Common myeloid progenitor, CD34-positive (primary cell): ENCODE measurements around the gene THG1L.

ENCODE experiments used
- CTCF ChIA-PET: fragments of 350-600 bp; sonication (Branson Sonifier 250); formaldehyde crosslinking; loops from one replicate; lab custom pipeline; 2021; ENCODE audit warnings: antibody characterized with exemption; lab: Charles Lee
- POLR2A ChIA-PET: fragments of 350-600 bp; sonication (Branson Sonifier 250); formaldehyde crosslinking; loops from one replicate; lab custom pipeline; 2021; ENCODE audit warnings: antibody characterized with exemption; lab: Charles Lee
- DNase-seq, 3 donors: peaks; one replicate each; pipeline versions ENCODE4 v3.0.0 to v3.0.0-alpha.2; 2013
- H3K27ac ChIP-seq, 2 experiments: 1 replicate in 1 of 2; 2 replicates in 1 of 2; pipeline ENCODE4 v1.7.0; 2013; ENCODE audit warnings: inconsistent platforms in 2 of 2, low read length in 2 of 2, mild to moderate bottlenecking in 2 of 2, low read depth in 1 of 2, moderate library complexity in 1 of 2; ENCODE audit not compliant: severe bottlenecking in 2 of 2, insufficient read depth in 1 of 2, poor library complexity in 1 of 2
- H3K27me3 ChIP-seq, 5 experiments: replicated peaks in 2 of 5; 1 replicate in 3 of 5; 2 replicates in 2 of 5; pipeline versions ENCODE4 v1.6.1 to v1.7.0; 2013; ENCODE audit warnings: low read length in 4 of 5, mild to moderate bottlenecking in 2 of 5, moderate library complexity in 2 of 5, inconsistent platforms in 1 of 5; ENCODE audit not compliant: insufficient read depth in 5 of 5, control insufficient read depth in 4 of 5
- H3K36me3 ChIP-seq, 4 experiments: 1 replicate in 2 of 4; 2 replicates in 2 of 4; pipeline versions ENCODE4 v1.6.1 to v1.7.0; 2013; ENCODE audit warnings: low read length in 3 of 4, control low read depth in 1 of 4, mild to moderate bottlenecking in 1 of 4; ENCODE audit not compliant: control insufficient read depth in 4 of 4, insufficient read depth in 4 of 4
- H3K4me1 ChIP-seq, 4 experiments: 1 replicate in 3 of 4; 2 replicates in 1 of 4; pipeline versions ENCODE4 v1.6.1 to v1.7.1; 2013; ENCODE audit warnings: low read length in 3 of 4, mild to moderate bottlenecking in 3 of 4, control low read depth in 1 of 4, inconsistent platforms in 1 of 4, moderate library complexity in 1 of 4; ENCODE audit not compliant: control insufficient read depth in 4 of 4, insufficient read depth in 4 of 4; ENCODE audit errors: control extremely low read depth in 1 of 4
- H3K4me3 ChIP-seq, 7 experiments: 1 replicate in 4 of 7; 2 replicates in 3 of 7; pipeline versions ENCODE4 v1.5.1 to v1.7.0; 2013; ENCODE audit warnings: mild to moderate bottlenecking in 7 of 7, low read length in 6 of 7, moderate library complexity in 6 of 7, inconsistent platforms in 2 of 7, low read depth in 2 of 7, control low read depth in 1 of 7; ENCODE audit not compliant: insufficient read depth in 4 of 7, control insufficient read depth in 1 of 7; ENCODE audit errors: extremely low read depth in 1 of 7
- H3K9me3 ChIP-seq, 5 experiments: 1 replicate in 4 of 5; 2 replicates in 1 of 5; pipeline versions ENCODE4 v1.6.1 to v1.7.1; 2013; ENCODE audit warnings: low read length in 4 of 5, mild to moderate bottlenecking in 2 of 5, inconsistent platforms in 1 of 5, low read depth in 1 of 5, moderate library complexity in 1 of 5; ENCODE audit not compliant: control insufficient read depth in 4 of 5, insufficient read depth in 2 of 5; ENCODE audit errors: control extremely low read depth in 1 of 5
- WGBS: methylation state at CpG from one replicate; pipeline ENCODE4 v1.1.5; 2013; ENCODE audit not compliant: insufficient coverage; 5-methylcytosine and 5-hydroxymethylcytosine counted together

The THG1L gene

DNA sequence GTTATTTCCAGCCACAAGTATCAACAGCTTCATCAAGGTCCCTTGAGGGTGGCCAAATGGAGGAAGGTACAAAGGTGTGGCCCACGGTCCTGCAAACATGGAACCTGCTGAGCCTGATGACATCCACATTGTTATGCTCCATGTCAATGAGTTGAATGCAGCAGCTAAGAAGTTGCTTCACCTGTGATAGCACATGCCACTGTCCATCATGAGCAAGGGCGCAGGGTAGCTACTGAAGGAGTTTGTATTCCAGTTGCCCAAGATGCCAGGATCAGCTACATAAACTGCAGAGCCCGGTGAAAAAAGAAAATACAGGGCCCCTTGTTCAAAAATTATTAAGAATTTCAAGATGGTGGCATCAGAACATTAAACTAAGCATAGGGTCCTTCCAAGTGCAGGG is 36.5 kb downstream of the THG1L start:
- ChIA-PET POLR2A (no interaction called here), CTCF (interaction anchor here (8.1 kb wide), 1 partner anchor 7 kb away, joined by 46 read pairs; no protein-coding TSS in a partner anchor)
- H3K27ac ChIP-seq: no peak overlapping the region
- 100% methylated on average over 3 of the region's 3 CpGs for WGBS
- no peaks in the 10 kb centered on the region for H3K27me3 ChIP-seq
- H3K9me3 ChIP-seq: no peaks in the 10 kb centered on the region
- DNase-seq: no peak
- no peak overlapping the region for H3K4me3 ChIP-seq
- no peaks in the 10 kb centered on the region for H3K36me3 ChIP-seq
- H3K4me1 ChIP-seq: no peaks in the 10 kb centered on the region

DNA sequence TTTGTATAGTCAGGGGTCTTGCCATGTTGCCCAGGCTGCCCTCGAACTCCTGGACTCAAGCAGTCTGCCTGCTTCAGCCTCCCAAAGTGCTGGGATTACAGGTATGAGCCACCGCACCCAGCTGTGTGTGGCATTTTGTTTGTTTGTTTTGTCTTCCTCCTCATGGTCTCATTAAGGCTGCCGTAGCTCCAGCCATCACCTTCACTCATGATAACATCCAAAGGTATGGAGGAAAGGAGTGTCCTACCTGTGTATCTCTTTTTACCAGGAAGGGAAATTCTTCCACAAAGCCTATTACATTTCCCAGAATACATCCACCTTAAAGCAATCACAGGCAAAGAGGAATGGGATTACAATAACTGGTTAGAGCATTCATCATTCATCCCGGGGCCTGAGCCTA is 39.4 kb downstream of the THG1L start:
- Histone ChIP-seq H3K36me3 (no peaks in the 10 kb centered on the region), H3K4me3 (no peak overlapping the region), H3K9me3 (no peaks in the 10 kb centered on the region), H3K27me3 (no peaks in the 10 kb centered on the region), H3K27ac (no peak overlapping the region), H3K4me1 (no peaks in the 10 kb centered on the region)
- POLR2A ChIA-PET: no interaction called here
- 100% methylated on average over 2 of the region's 4 CpGs for WGBS
- CTCF ChIA-PET: interaction anchor here (8.1 kb wide), 1 partner anchor 10 kb away, joined by 46 read pairs; no protein-coding TSS in a partner anchor
- DNase-seq: no peak

DNA sequence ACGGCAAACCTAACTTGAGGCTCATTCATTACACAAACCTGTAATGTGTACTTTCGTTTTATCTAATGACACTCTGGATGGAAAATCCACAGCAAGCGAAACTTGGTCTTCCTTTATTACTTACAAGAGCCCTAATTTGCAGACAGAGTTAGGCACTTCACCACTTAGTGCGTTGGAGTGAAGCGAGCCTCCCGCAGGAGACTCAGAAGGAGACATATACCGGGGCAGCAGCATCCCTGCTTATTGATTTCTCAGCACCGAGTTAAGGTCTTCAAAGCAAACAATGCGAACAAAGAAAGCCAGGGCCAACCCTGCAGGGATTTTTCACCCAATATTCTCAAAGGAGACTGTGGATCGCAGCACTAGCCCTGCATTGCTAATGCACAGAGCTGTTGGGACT is 40.9 kb downstream of the THG1L start:
- DNase-seq: no peak
- H3K27me3 ChIP-seq: no peaks in the 10 kb centered on the region
- H3K27ac ChIP-seq: no peak overlapping the region
- CTCF ChIA-PET: interaction anchor here (1.9 to 8.1 kb wide), 2 partner anchors 11 to 22 kb away, joined by 5 to 46 read pairs; no protein-coding TSS in a partner anchor
- no peaks in the 10 kb centered on the region for H3K36me3 ChIP-seq
- no peaks in the 10 kb centered on the region for H3K9me3 ChIP-seq
- H3K4me1 ChIP-seq: no peaks in the 10 kb centered on the region
- H3K4me3 ChIP-seq: no peak overlapping the region
- WGBS: 91% methylated on average over 8 of the region's 10 CpGs
- POLR2A ChIA-PET: no interaction called here

DNA sequence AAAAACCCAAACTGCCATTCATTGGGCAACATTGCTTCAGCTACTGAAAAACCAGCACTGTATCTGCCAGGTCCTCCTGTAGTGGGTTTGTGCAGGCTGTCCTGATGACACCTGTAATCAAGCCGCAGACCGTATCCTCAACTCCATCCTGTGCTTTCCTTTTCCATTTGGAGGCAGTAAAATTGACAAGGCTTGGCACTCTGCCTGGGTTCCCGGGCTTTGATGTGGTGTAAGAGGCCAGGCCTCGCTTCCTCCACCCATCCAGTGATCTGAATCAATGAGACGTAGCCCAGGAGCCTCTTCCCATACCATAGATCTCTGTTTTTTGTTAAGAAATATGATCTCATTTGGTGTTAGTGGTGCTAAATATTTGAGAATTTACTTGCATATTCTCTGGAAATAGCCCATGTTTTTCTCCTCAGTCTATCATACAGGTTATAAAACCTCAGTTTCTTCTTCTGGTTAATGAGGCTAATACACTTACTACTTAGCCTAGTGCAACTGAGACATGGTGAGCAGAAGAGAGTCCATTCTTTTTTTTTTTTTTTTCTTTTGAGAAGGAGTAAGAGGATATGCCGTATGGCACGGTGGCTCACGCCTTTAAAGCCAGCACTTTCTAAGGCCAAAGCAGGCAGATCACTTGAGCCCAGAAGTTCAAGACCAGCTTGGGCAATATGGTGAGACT is 47.0 kb downstream of the THG1L start:
- 93% methylated on average over 2 of the region's 8 CpGs for WGBS
- CTCF ChIA-PET: no interaction called here
- Histone ChIP-seq H3K27me3 (no peaks in the 10 kb centered on the region), H3K36me3 (no peaks in the 10 kb centered on the region), H3K4me3 (no peak overlapping the region), H3K9me3 (no peaks in the 10 kb centered on the region), H3K27ac (no peak overlapping the region), H3K4me1 (no peaks in the 10 kb centered on the region)
- DNase-seq: no peak
- POLR2A ChIA-PET: no interaction called here

DNA sequence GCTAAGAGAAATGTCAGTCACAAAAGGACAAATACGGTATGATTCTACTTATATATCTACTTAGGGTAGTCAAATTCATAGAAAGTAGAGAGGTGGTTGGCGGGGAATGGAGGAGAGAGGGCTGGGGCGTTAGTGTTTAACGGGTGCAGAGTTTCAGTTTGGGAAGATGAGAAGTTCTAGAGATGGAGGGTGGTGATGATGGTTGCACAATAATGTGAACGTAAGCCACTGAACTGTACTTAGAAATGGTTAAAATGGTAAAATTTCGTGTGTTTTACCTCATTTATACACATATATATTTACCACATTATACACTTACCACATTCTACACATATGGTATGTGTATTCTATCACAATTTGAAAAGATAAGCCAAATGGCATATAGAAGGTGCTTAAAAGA is 48.0 kb downstream of the THG1L start:
- H3K27me3 ChIP-seq: no peaks in the 10 kb centered on the region
- H3K4me1 ChIP-seq: no peaks in the 10 kb centered on the region
- POLR2A ChIA-PET: no interaction called here
- CTCF ChIA-PET: no interaction called here
- no peak overlapping the region for H3K27ac ChIP-seq
- WGBS: 95% methylated on average over 4 of the region's 6 CpGs
- DNase-seq: no peak
- H3K9me3 ChIP-seq: no peaks in the 10 kb centered on the region
- no peak overlapping the region for H3K4me3 ChIP-seq
- peaks cover 0 to 3% (median 1%) of the 10 kb centered on the region in 4 experiments for H3K36me3 ChIP-seq

DNA sequence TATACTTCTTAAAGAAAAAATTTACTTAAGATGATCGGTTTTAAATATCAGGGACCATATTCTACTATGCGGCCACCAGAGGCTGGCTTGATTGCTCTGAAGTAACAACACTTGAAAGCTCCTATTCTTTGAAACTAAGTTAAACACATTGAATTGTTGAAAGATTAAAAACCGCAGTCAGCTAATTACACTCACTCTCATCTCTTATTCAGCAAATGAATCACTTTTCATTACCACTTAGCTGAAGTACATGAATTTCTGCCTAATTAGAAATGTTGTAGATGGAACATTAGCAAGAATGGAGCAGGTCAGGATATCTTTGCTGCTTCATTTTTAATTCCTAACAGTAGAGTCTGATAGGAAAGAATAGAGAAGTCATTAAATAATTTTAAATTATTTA is 54.6 kb downstream of the THG1L start:
- Histone ChIP-seq H3K9me3 (no peaks in the 10 kb centered on the region), H3K27ac (no peak overlapping the region), H3K36me3 (peaks cover 11 to 57% (median 35%) of the 10 kb centered on the region in 4 experiments), H3K27me3 (no peaks in the 10 kb centered on the region), H3K4me3 (no peak overlapping the region), H3K4me1 (no peaks in the 10 kb centered on the region)
- 100% methylated on average over 2 of the region's 3 CpGs for WGBS
- ChIA-PET POLR2A (no interaction called here), CTCF (interaction anchor here (1.0 to 1.5 kb wide), 2 partner anchors 23 to 42 kb away, joined by 3 to 4 read pairs; partner anchors contain the start of gene LSM11)
- no peak for DNase-seq
